GM19025 (cell line): ENCODE results near the gene CACNA1C.

ENCODE experiments used
- ATAC-seq: cut with Tn5 transposase; IDR thresholded peaks from one replicate; pipeline ENCODE4 v1.9.1; 2021; ENCODE audit warnings: mild to moderate bottlenecking, low read depth, moderate library complexity; ENCODE audit not compliant: unreplicated experiment

Gene CACNA1C

GRCh38 chr12:2302711-2303580 lies 250.2 kb downstream of the CACNA1C start:
- no peak for ATAC-seq

- no peak for ATAC-seq
Observed at GRCh38 chr12:2304223-2304622, 251.4 kb downstream of the CACNA1C start.

- no peak for ATAC-seq
Observed at GRCh38 chr12:2306012-2306411, 253.2 kb downstream of the CACNA1C start.

GRCh38 chr12:2306735-2307134 lies 253.9 kb downstream of the CACNA1C start:
- ATAC-seq = no peak

- ATAC-seq = no peak
Observed at GRCh38 chr12:2307550-2307949, 254.8 kb downstream of the CACNA1C start.

GRCh38 chr12:2309647-2310046 lies 256.9 kb downstream of the CACNA1C start:
- no peak for ATAC-seq

GRCh38 chr12:2311020-2311778 lies 258.4 kb downstream of the CACNA1C start:
- ATAC-seq = no peak

- no peak for ATAC-seq
Observed at GRCh38 chr12:2312175-2312574, 259.4 kb downstream of the CACNA1C start.

GRCh38 chr12:2312770-2313169 lies 260.0 kb downstream of the CACNA1C start:
- no peak for ATAC-seq

- ATAC-seq = no peak
Observed at GRCh38 chr12:2314492-2314891, 261.7 kb downstream of the CACNA1C start.

- no peak for ATAC-seq
Observed at GRCh38 chr12:2317772-2318171, 265.0 kb downstream of the CACNA1C start.

GRCh38 chr12:2318286-2318685 lies 265.5 kb downstream of the CACNA1C start:
- ATAC-seq = no peak

GRCh38 chr12:2319136-2319535 lies 266.3 kb downstream of the CACNA1C start:
- ATAC-seq = no peak

- no peak for ATAC-seq
Observed at GRCh38 chr12:2319737-2320506, 267.1 kb downstream of the CACNA1C start.

GRCh38 chr12:2320841-2321240 lies 268.1 kb downstream of the CACNA1C start:
- ATAC-seq = no peak

- ATAC-seq = no peak
Observed at GRCh38 chr12:2322554-2323120, 269.9 kb downstream of the CACNA1C start.

GRCh38 chr12:2323532-2324255 lies 270.9 kb downstream of the CACNA1C start:
- ATAC-seq = no peak

GRCh38 chr12:2324387-2324786 lies 271.6 kb downstream of the CACNA1C start:
- ATAC-seq = no peak

- no peak for ATAC-seq
Observed at GRCh38 chr12:2325519-2325918, 272.7 kb downstream of the CACNA1C start.

GRCh38 chr12:2326470-2326869 lies 273.7 kb downstream of the CACNA1C start:
- no peak for ATAC-seq
